ENCODE data around the gene ZNF444. TPM values are rescaled to one million over a fixed set of nuclear protein-coding genes. Genes with fewer than 3 reads are reported as not detected.

The ZNF444 gene
- total and polyA plus RNA-seq, 9 of the 15 experiments (the other 6 are each of a cell fraction or from before 2014, with no cell fraction given): 0.39 to 40.0 (median 6.9) TPM

DNA sequence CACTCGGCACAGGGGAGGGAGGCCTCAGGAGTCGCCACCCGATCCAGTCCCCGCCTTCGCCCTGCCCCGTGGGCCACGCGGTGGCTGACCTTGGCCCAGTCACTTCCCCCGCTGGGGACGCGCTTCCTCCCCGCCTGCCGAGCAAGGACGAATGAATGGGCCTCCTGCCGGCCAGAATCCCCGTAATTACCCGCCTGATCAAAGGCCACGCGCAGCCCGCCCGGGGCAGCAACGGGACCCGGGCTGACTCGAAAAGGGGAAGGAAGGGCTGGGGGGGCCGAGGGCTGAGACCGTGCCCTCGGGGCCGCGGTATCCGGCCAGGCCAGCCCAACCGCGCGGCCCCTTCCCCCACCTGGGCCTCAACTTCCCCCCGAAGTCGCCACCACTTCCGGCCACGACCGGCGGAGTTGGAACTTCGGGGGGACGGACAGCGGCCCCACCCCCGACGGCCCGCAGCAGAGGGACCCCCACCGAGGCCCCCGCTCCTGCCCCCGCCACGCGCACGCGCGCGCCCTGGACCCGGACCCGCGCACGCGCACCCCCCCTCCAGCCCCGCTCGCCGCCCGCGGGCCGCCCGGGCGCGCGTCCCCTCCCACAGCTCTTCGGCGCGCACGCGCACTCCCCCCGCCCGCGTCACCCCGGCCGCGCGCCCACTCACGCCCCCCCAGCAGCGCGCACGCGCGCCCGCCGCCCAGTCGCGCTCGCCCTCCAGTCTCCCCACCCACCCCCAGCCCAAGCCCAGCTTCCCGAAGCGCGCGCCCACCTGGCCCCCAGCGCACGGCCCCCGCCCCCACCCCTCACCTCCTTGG is 20.5 kb upstream of the ZNF444 start (continued):
- TF ChIP-seq, protein P1, sequence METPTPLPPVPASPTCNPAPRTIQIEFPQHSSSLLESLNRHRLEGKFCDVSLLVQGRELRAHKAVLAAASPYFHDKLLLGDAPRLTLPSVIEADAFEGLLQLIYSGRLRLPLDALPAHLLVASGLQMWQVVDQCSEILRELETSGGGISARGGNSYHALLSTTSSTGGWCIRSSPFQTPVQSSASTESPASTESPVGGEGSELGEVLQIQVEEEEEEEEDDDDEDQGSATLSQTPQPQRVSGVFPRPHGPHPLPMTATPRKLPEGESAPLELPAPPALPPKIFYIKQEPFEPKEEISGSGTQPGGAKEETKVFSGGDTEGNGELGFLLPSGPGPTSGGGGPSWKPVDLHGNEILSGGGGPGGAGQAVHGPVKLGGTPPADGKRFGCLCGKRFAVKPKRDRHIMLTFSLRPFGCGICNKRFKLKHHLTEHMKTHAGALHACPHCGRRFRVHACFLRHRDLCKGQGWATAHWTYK (CRISPR knock-in tag; IDR thresholded peaks at IDR 0.05): peak; percentile 66; the same call in 1 of the 2 replicates
- TF ChIP-seq BHLHE40 (IDR thresholded peaks at IDR 0.05; ENCODE audit: low read length) (no peak), CBFA2T3 (IDR thresholded peaks at IDR 0.05) (no peak), TSC22D4 (tag; IDR thresholded peaks at IDR 0.05) (no peak), SMARCA5 (IDR thresholded peaks at IDR 0.05) (no peak), TEAD4 (IDR thresholded peaks at IDR 0.05; ENCODE audit: low read length) (no peak), TEAD4 (CRISPR knock-in tag; IDR thresholded peaks at IDR 0.05; ENCODE audit: borderline replicate concordance) (no peak), CBFB (CRISPR knock-in tag; IDR thresholded peaks at IDR 0.05) (no peak), NR4A1 (CRISPR knock-in tag; IDR thresholded peaks at IDR 0.05) (no peak), NR4A1 (tag; IDR thresholded peaks at IDR 0.05) (no peak), SMARCE1 (IDR thresholded peaks at IDR 0.05) (no peak), CSDE1 (IDR thresholded peaks at IDR 0.05) (no peak)
- TF ChIP-seq, protein P2, sequence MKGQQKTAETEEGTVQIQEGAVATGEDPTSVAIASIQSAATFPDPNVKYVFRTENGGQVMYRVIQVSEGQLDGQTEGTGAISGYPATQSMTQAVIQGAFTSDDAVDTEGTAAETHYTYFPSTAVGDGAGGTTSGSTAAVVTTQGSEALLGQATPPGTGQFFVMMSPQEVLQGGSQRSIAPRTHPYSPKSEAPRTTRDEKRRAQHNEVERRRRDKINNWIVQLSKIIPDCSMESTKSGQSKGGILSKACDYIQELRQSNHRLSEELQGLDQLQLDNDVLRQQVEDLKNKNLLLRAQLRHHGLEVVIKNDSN (CRISPR knock-in tag; IDR thresholded peaks at IDR 0.05): peak; percentile 60
- TF ChIP-seq, protein P3, sequence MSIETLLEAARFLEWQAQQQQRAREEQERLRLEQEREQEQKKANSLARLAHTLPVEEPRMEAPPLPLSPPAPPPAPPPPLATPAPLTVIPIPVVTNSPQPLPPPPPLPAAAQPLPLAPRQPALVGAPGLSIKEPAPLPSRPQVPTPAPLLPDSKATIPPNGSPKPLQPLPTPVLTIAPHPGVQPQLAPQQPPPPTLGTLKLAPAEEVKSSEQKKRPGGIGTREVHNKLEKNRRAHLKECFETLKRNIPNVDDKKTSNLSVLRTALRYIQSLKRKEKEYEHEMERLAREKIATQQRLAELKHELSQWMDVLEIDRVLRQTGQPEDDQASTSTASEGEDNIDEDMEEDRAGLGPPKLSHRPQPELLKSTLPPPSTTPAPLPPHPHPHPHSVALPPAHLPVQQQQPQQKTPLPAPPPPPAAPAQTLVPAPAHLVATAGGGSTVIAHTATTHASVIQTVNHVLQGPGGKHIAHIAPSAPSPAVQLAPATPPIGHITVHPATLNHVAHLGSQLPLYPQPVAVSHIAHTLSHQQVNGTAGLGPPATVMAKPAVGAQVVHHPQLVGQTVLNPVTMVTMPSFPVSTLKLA (conservative IDR thresholded peaks at IDR 0.05): peak; percentile 89 to 95
- TF ChIP-seq, protein P4, sequence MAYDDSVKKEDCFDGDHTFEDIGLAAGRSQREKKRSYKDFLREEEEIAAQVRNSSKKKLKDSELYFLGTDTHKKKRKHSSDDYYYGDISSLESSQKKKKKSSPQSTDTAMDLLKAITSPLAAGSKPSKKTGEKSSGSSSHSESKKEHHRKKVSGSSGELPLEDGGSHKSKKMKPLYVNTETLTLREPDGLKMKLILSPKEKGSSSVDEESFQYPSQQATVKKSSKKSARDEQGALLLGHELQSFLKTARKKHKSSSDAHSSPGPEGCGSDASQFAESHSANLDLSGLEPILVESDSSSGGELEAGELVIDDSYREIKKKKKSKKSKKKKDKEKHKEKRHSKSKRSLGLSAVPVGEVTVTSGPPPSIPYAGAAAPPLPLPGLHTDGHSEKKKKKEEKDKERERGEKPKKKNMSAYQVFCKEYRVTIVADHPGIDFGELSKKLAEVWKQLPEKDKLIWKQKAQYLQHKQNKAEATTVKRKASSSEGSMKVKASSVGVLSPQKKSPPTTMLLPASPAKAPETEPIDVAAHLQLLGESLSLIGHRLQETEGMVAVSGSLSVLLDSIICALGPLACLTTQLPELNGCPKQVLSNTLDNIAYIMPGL (CRISPR knock-in tag; IDR thresholded peaks at IDR 0.05): 0 out of 2 replicates have a peak, but pooled peaks have one; percentile 48
- TF ChIP-seq, protein P5, sequence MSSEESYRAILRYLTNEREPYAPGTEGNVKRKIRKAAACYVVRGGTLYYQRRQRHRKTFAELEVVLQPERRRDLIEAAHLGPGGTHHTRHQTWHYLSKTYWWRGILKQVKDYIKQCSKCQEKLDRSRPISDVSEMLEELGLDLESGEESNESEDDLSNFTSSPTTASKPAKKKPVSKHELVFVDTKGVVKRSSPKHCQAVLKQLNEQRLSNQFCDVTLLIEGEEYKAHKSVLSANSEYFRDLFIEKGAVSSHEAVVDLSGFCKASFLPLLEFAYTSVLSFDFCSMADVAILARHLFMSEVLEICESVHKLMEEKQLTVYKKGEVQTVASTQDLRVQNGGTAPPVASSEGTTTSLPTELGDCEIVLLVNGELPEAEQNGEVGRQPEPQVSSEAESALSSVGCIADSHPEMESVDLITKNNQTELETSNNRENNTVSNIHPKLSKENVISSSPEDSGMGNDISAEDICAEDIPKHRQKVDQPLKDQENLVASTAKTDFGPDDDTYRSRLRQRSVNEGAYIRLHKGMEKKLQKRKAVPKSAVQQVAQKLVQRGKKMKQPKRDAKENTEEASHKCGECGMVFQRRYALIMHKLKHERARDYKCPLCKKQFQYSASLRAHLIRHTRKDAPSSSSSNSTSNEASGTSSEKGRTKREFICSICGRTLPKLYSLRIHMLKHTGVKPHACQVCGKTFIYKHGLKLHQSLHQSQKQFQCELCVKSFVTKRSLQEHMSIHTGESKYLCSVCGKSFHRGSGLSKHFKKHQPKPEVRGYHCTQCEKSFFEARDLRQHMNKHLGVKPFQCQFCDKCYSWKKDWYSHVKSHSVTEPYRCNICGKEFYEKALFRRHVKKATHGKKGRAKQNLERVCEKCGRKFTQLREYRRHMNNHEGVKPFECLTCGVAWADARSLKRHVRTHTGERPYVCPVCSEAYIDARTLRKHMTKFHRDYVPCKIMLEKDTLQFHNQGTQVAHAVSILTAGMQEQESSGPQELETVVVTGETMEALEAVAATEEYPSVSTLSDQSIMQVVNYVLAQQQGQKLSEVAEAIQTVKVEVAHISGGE (CRISPR knock-in tag; IDR thresholded peaks at IDR 0.05): peak in 2 of 3 experiments; percentile 14 to 76; a peak in 2 of 6 replicates
- TF ChIP-seq, protein P6, sequence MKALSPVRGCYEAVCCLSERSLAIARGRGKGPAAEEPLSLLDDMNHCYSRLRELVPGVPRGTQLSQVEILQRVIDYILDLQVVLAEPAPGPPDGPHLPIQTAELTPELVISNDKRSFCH (CRISPR knock-in tag; IDR thresholded peaks at IDR 0.05): no peak
- TF ChIP-seq, protein P6 (tag; IDR thresholded peaks at IDR 0.05): no peak
